Esophagus muscularis mucosa (tissue), 4 donors: ENCODE measurements around the gene TTC39B.

ENCODE experiments used
- CTCF ChIP-seq, 3 experiments: fragments of 200-600 bp in 2 of 3; fragments of 450-650 bp in 1 of 3; sonication (generic) in 2 of 3; IDR thresholded peaks; one replicate each; pipeline ENCODE4 v1.5.1; 2017 to 2019; ENCODE audit warnings: antibody characterized with exemption in 3 of 3, mild to moderate bottlenecking in 2 of 3, moderate library complexity in 1 of 3
- EP300 ChIP-seq: sonication (generic); formaldehyde crosslinking; IDR thresholded peaks from one replicate; pipeline ENCODE4 v1.6.1; 2017; ENCODE audit warnings: antibody characterized with exemption
- POLR2A ChIP-seq: fragments of 450-650 bp; IDR thresholded peaks from one replicate; pipeline ENCODE4 v1.6.1; 2017; ENCODE audit warnings: antibody characterized with exemption, moderate library complexity, mild to moderate bottlenecking, low read depth
- POLR2AphosphoS5 ChIP-seq, 2 donors: sonication (generic); formaldehyde crosslinking; IDR thresholded peaks; one replicate each; pipeline ENCODE4 v1.6.1; 2017; ENCODE audit warnings: antibody characterized with exemption in 2 of 2

GRCh38 chr9:15153961-15154360 lies 153.1 kb downstream of the TTC39B start:
- TF ChIP-seq POLR2A, result no peak
- TF ChIP-seq CTCF (IDR thresholded peaks at IDR 0.05), result no peak
- no peak for TF ChIP-seq EP300
- no peak for TF ChIP-seq POLR2AphosphoS5 (IDR thresholded peaks at IDR 0.05)
